ENCODE measurements around the gene WDR83. TPM values are rescaled to one million over a fixed set of nuclear protein-coding genes. Genes with fewer than 3 reads are reported as not detected.
"Not testable (repeated sequence)": the region's sequence is repeated elsewhere in the genome, so short reads cannot be mapped to it uniquely, and the experiment has no call there.

Gene WDR83
- total RNA-seq, 4 donors from 2014 or later, result 4.0 to 16.7 (median 5.8) TPM

DNA sequence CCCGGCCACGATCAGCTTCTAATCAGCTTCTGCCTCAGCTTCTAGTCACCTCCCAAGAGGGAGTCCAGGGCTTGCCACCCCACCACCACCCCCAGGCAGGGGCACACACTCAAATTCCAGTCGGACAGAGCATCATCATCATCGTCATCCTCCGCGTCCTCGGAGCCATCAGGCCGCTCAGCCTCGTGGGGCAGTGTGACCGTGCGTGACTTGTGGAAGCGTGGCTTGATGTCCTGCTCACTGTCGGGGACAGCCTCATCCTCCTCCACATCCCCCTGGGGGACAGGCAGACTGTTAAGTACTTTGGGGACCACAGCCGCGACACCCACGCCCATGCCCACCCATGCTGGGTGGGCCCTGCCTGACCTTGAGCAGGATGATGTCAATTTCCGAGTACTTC, 44.6 kb downstream of the WDR83 start:
- H3K9me3 ChIP-seq, result no peaks in the 10 kb centered on the region
- TF ChIP-seq, protein P1, sequence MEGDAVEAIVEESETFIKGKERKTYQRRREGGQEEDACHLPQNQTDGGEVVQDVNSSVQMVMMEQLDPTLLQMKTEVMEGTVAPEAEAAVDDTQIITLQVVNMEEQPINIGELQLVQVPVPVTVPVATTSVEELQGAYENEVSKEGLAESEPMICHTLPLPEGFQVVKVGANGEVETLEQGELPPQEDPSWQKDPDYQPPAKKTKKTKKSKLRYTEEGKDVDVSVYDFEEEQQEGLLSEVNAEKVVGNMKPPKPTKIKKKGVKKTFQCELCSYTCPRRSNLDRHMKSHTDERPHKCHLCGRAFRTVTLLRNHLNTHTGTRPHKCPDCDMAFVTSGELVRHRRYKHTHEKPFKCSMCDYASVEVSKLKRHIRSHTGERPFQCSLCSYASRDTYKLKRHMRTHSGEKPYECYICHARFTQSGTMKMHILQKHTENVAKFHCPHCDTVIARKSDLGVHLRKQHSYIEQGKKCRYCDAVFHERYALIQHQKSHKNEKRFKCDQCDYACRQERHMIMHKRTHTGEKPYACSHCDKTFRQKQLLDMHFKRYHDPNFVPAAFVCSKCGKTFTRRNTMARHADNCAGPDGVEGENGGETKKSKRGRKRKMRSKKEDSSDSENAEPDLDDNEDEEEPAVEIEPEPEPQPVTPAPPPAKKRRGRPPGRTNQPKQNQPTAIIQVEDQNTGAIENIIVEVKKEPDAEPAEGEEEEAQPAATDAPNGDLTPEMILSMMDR (IDR thresholded peaks at IDR 0.05), result no peak
- TF ChIP-seq POLR2A (IDR thresholded peaks at IDR 0.05), result no peak
- peaks cover 56 to 99% (median 69%) of the 10 kb centered on the region in 3 donors for H3K36me3 ChIP-seq
- H3K4me3 ChIP-seq, result no peak overlapping the region
- DNase-seq, result no peak
- 100% methylated on average over 2 to 6 of the region's 17 CpGs for WGBS, 2 donors
- intact Hi-C loops (cut with DNase I), result loop anchor here (10.0 kb wide), 1 partner anchor 94 kb away; the partner anchor contains the start of genes PRDX2, RNASEH2A and THSD8
- no peaks in the 10 kb centered on the region for H3K4me1 ChIP-seq
- no peaks in the 10 kb centered on the region for H3K27me3 ChIP-seq
- no peak overlapping the region for H3K27ac ChIP-seq

DNA sequence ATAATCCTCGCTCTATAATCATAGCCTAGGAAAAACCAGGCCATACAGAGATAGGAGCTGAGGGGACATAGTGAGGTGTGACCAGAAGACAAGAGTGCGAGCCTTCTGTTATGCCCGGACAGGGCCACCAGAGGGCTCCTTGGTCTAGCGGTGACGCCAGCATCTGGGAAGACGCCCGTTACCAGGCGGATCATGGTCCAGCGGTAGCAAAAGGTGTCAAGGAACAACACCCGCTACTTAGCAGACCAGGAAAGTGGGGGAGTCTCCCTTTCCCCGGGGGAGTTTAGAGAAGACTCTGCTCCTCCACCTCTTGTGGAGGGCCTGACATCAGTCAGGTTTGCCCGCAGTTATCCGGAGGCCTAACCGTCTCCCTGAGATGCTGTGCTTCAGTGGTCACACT, 45.5 kb downstream of the WDR83 start:
- peaks cover 51 to 99% (median 61%) of the 10 kb centered on the region in 3 donors for H3K36me3 ChIP-seq
- TF ChIP-seq, protein P1 (IDR thresholded peaks at IDR 0.05), result peak in 5 of 6 experiments; percentile 30 to 59 (median 39)
- H3K27me3 ChIP-seq, DNase-seq, H3K27ac ChIP-seq, H3K9me3 ChIP-seq, H3K4me1 ChIP-seq, H3K4me3 ChIP-seq: not testable (repeated sequence)
- 67 to 82% methylated on average over 4 to 6 of the region's 14 CpGs for WGBS, 2 donors
- intact Hi-C loops (cut with DNase I), result loop anchor here (10.0 kb wide), 1 partner anchor 93 kb away; the partner anchor contains the start of genes PRDX2, RNASEH2A and THSD8

DNA sequence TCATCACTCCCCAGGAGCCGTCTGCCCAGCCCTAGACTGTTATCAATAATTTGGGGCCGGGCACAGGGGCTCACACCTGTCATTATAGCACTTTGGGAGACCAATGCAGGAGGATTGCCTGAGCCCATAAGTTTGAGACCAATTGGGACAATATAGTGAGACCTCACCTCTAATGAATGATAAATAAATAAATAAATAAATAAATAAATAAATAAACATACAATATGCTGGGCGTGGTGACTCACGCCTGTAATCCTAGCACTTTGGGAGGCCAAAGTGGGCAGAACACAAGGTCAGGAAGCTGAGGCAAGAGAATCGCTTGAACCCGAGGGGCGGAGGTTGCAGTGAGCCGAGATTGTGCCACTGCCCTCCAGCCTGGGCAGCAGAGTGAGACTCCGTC, 46.7 kb downstream of the WDR83 start:
- not testable (repeated sequence) for H3K27me3 ChIP-seq, H3K27ac ChIP-seq, H3K4me3 ChIP-seq, H3K9me3 ChIP-seq, DNase-seq
- peaks cover 51 to 99% (median 64%) of the 10 kb centered on the region in 3 donors for H3K36me3 ChIP-seq
- intact Hi-C loops (cut with DNase I), result loop anchor here (10.0 kb wide), 1 partner anchor 91 kb away; the partner anchor contains the start of genes PRDX2, RNASEH2A and THSD8
- peaks cover 0 to 18% (median 0%) of the 10 kb centered on the region in 3 donors for H3K4me1 ChIP-seq
- WGBS, 2 donors, result 87 to 93% methylated on average over 7 to 8 of the region's 9 CpGs

DNA sequence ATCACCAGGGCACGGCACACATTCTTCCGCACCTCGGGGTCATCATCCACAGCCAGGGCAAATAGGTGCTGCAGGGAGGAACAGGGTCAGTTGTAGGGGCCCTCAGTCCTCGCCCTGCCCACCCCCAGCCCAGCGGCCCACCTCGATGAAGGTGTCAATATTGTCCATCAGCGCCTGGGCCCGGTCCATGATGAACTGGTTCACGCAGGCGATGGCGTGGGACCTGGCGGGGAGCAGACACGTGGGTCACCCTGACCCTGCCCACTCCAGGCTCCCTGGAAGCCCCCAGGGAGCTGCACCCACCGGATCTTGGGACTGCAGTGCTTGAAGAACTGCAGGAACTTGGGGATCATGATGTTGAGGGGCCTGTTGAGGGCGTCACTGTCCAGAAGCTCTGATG, 48.5 kb downstream of the WDR83 start:
- Histone ChIP-seq H3K36me3 (peaks cover 39 to 94% (median 50%) of the 10 kb centered on the region in 3 donors), H3K9me3 (no peaks in the 10 kb centered on the region), H3K27ac (no peak overlapping the region), H3K27me3 (no peaks in the 10 kb centered on the region), H3K4me3 (no peak overlapping the region), H3K4me1 (peaks cover 0 to 36% (median 2%) of the 10 kb centered on the region in 3 donors)
- TF ChIP-seq, protein P1 (IDR thresholded peaks at IDR 0.05), result no peak
- TF ChIP-seq POLR2A (IDR thresholded peaks at IDR 0.05), result no peak
- DNase-seq, result no peak
- intact Hi-C loops (cut with DNase I), result loop anchor here (10.0 kb wide), 1 partner anchor 90 kb away; the partner anchor contains the start of genes PRDX2, RNASEH2A and THSD8
- WGBS, 2 donors, result 88 to 100% methylated on average over 1 to 3 of the region's 15 CpGs

DNA sequence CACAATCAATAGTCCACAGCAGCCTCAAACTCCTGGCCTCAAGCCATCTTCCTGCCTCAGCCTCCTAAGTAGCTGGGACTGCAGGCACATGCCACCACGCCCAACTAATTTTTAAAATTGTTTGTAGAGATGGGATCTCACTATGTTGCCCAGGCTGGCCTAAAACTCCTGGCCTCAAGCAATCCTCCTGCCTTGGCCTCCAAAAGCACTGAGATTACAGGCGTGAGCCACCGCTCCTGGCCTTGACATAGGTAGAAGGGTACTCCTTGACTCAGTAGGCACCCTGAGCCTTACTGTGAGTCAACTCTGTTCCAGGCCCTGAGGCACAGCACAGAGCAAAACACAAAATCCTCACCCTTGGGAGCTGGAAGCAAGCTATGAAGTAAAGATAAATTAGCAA, 49.3 kb downstream of the WDR83 start:
- Histone ChIP-seq H3K9me3 (no peaks in the 10 kb centered on the region), H3K27me3 (no peaks in the 10 kb centered on the region), H3K4me1 (peaks cover 4 to 44% (median 10%) of the 10 kb centered on the region in 3 donors), H3K36me3 (peaks cover 35 to 86% (median 43%) of the 10 kb centered on the region in 3 donors), H3K27ac (no peak overlapping the region), H3K4me3 (no peak overlapping the region)
- intact Hi-C loops (cut with DNase I), result loop anchor here (10.0 kb wide), 1 partner anchor 89 kb away; the partner anchor contains the start of genes PRDX2, RNASEH2A and THSD8
- 86 to 100% methylated on average over 1 to 3 of the region's 3 CpGs for WGBS, 2 donors
- no peak for DNase-seq
- no peak for TF ChIP-seq POLR2A (IDR thresholded peaks at IDR 0.05)
- TF ChIP-seq, protein P1 (IDR thresholded peaks at IDR 0.05), result no peak

All from esophagus squamous epithelium (tissue), 5 donors.